ENCODE data around the gene EXT2.

GRCh38 chr11:44083906-44084305, 11.6 kb upstream of the EXT2 start:
- TF ChIP-seq CTCF (conservative IDR thresholded peaks at IDR 0.05; ENCODE audit: low read depth, low read length) (no peak), EZH2 (IDR thresholded peaks at IDR 0.05; ENCODE audit: low read length, unreplicated experiment) (no peak), EZH2phosphoT487 (IDR thresholded peaks at IDR 0.05; ENCODE audit: borderline replicate concordance, low read length) (no peak)
